Heart left ventricle (tissue), 16 donors: ENCODE results near the gene PSMG3. TPM values are rescaled to one million over a fixed set of nuclear protein-coding genes. Genes with fewer than 3 reads are reported as not detected.

Experiments used
- ATAC-seq, 4 donors: fragments of 200-7000 bp; cut with Tn5 transposase; one replicate each; pipeline ENCODE4 v1.9.1; 2020 to 2022; ENCODE audit warnings: moderate library complexity in 4 of 4, mild to moderate bottlenecking in 3 of 4, moderate number of reproducible peaks in 1 of 4
- DNase-seq, 5 donors: peaks; one replicate each; pipeline ENCODE4 v3.0.0-alpha.2; 2020
- H3K27ac ChIP-seq, 12 donors: fragments of 200-600 bp; sonication (generic) in 4 of 12; one replicate each; pipeline versions ENCODE4 v1.5.0 to v1.8.0; 2016 to 2022; ENCODE audit warnings: mild to moderate bottlenecking in 2 of 12
- H3K27me3 ChIP-seq, 9 donors: fragments of 200-600 bp; sonication (generic) in 2 of 9; one replicate each; pipeline versions ENCODE4 v1.5.1 to v1.8.0; 2016 to 2022; ENCODE audit warnings: mild to moderate bottlenecking in 3 of 9
- H3K36me3 ChIP-seq, 9 donors: fragments of 200-600 bp; sonication (generic) in 2 of 9; one replicate each; pipeline versions ENCODE4 v1.5.0 to v1.8.0; 2018 to 2022; ENCODE audit warnings: mild to moderate bottlenecking in 2 of 9
- H3K4me1 ChIP-seq, 12 donors: fragments of 200-600 bp; sonication (generic) in 4 of 12; one replicate each; pipeline versions ENCODE4 v1.5.0 to v1.8.0; 2016 to 2022; ENCODE audit warnings: mild to moderate bottlenecking in 3 of 12
- H3K4me3 ChIP-seq, 12 donors: fragments of 200-600 bp; sonication (generic) in 4 of 12; one replicate each; pipeline versions ENCODE4 v1.5.0 to v1.8.0; 2017 to 2022; ENCODE audit warnings: mild to moderate bottlenecking in 9 of 12, moderate library complexity in 4 of 12
- H3K9me3 ChIP-seq, 12 donors: fragments of 200-600 bp; sonication (generic) in 4 of 12; one replicate each; pipeline versions ENCODE4 v1.5.0 to v1.8.0; 2016 to 2022; ENCODE audit warnings: mild to moderate bottlenecking in 1 of 12
- CTCF ChIP-seq, 12 donors: fragments of 200-600 bp; sonication (generic) in 4 of 12; IDR thresholded peaks; one replicate each; pipeline versions ENCODE4 v1.5.0 to v1.8.0; 2018 to 2022; ENCODE audit warnings: antibody characterized with exemption in 12 of 12, mild to moderate bottlenecking in 5 of 12
- POLR2A ChIP-seq, 2 donors: fragments of 450-650 bp; IDR thresholded peaks; one replicate each; pipeline ENCODE4 v1.6.1; 2017; ENCODE audit warnings: antibody characterized with exemption in 2 of 2, mild to moderate bottlenecking in 2 of 2, moderate library complexity in 2 of 2
- WGBS, 4 donors: extraction: QIAGEN DNeasy Blood & Tissue Kit in 2 of 4; methylation state at CpG; one replicate each; pipeline versions ENCODE4 v1.1.5 to v1.1.7; 2013 to 2018; 5-methylcytosine and 5-hydroxymethylcytosine counted together
- intact Hi-C, 10 donors: fragments of 100-400 bp; cut with DNase I; formaldehyde crosslinking; loops; one replicate each; pipeline versions ENCODE4 v1.11.1 to v1.14.2; 2022
- polyA plus RNA-seq, 2 donors: library from polyadenylated mRNA; stranded (reverse); fragments of 200-250 nt; gene quantifications; one replicate each; pipeline ENCODE4 v1.2.3, GENCODE V29; 2013
- total RNA-seq, 9 donors: library from RNA; depleted of rRNA in 2 of 9; stranded (reverse); fragments of >200 nt in 2 of 9; fragmentation: NEBNext Ultra II Directional in 3 of 9; extraction: Animal tissue kit (Norgen Biotek cat#: 25700) in 3 of 9; gene quantifications; one replicate each; pipeline versions ENCODE4 v1.1.0 to v1.2.4, GENCODE V29; 2016 to 2023
- donor health status: ischemic (EF 13 %, LVEDD 7.1; RV severe dilation, severe dysfunction).
- donor health status: healthy with polysubstance abuse.
- donor health status: DM: no; HTN: yes; CAD: no.
- donor health status: DM: no; HTN: no; CAD: no.
- donor health status: ischemic (EF 25% LVEDD 6.9; RV normal size, moderate dysfunction).
- donor health status: ischemic (EF 25% LVEDD 5.7; RV mildly dilated, moderate dysfunction).
- donor health status: healthy.
- donor health status: DM: yes; HTN: yes; CAD: no.
- donor health status: ischemic (EF 35%, LVEDD 5.7; RV mildly dilated, moderate dysfunction).
- donor health status: nonischemic (EF 11% LVEDD 7.7; RV severe dilation, severe dysfunction).
- donor health status: DM: yes; HTN: yes; CAD: no.
- donor health status: PGD.
- donor health status: ischemic (EF 29% LVEDD 5.4; RV normal size, mild dysfunction).
- donor health status: nonischemic (EF 23%, LVEDD 6.1; RV moderate dilation, normal function).

PSMG3 gene
- total and polyA plus RNA-seq, 11 donors: 7.3 to 36.5 (median 13.8) TPM

GRCh38 chr7:1541431-1542162, 28.2 kb downstream of the PSMG3 start:
- DNase-seq: no peak
- H3K4me1 ChIP-seq: peaks cover 7 to 42% (median 27%) of the 10 kb centered on the region in 12 donors
- no peaks in the 10 kb centered on the region for H3K9me3 ChIP-seq
- no peak overlapping the region for H3K27ac ChIP-seq
- H3K4me3 ChIP-seq: no peak overlapping the region
- peaks cover 0 to 53% (median 47%) of the 10 kb centered on the region in 9 donors for H3K36me3 ChIP-seq
- H3K27me3 ChIP-seq: no peaks in the 10 kb centered on the region
- no peak for ATAC-seq
- WGBS, 4 donors: 86 to 92% (median 89%) methylated on average over 20 to 33 of the region's 33 CpGs
- intact Hi-C loops: no loop called here
- TF ChIP-seq CTCF (IDR thresholded peaks at IDR 0.05) (no peak), POLR2A (IDR thresholded peaks at IDR 0.05) (no peak)

- DNase-seq: no peak
- intact Hi-C loops: no loop called here
- Histone ChIP-seq H3K4me3 (no peak overlapping the region), H3K9me3 (no peaks in the 10 kb centered on the region), H3K36me3 (peaks cover 0 to 57% (median 48%) of the 10 kb centered on the region in 9 donors), H3K4me1 (peaks cover 12 to 44% (median 34%) of the 10 kb centered on the region in 12 donors), H3K27ac (peak overlapping the region in 1 of 12 donors; percentile 13), H3K27me3 (no peaks in the 10 kb centered on the region)
- TF ChIP-seq CTCF (IDR thresholded peaks at IDR 0.05) (no peak), POLR2A (IDR thresholded peaks at IDR 0.05) (no peak)
- 90 to 100% (median 91%) methylated on average over 6 to 31 of the region's 31 CpGs for WGBS, 4 donors
- no peak for ATAC-seq
These were observed 29.0 kb downstream of the PSMG3 start for GRCh38 chr7:1540776-1541271.

GRCh38 chr7:1539882-1540775, 29.7 kb downstream of the PSMG3 start:
- Histone ChIP-seq H3K9me3 (no peaks in the 10 kb centered on the region), H3K4me1 (peaks cover 12 to 47% (median 38%) of the 10 kb centered on the region in 12 donors), H3K4me3 (no peak overlapping the region), H3K27me3 (no peaks in the 10 kb centered on the region), H3K27ac (peak overlapping the region in 7 of 12 donors; percentile 13 to 100 (median 99)), H3K36me3 (peaks cover 0 to 64% (median 48%) of the 10 kb centered on the region in 9 donors)
- no peak for ATAC-seq
- TF ChIP-seq POLR2A (IDR thresholded peaks at IDR 0.05): no peak
- TF ChIP-seq CTCF (IDR thresholded peaks at IDR 0.05): no peak
- 94 to 95% (median 94%) methylated on average over 64 to 73 of the region's 73 CpGs for WGBS, 4 donors
- intact Hi-C loops: loop anchor here in 1 of 10 donors (2.0 kb wide), 1 partner anchor 35 kb away; the partner anchor contains the start of gene INTS1
- DNase-seq: peak in 2 of 5 donors; percentile 30 to 64
